Measurements from ENCODE around the gene ADH4.

GRCh38 chr4:99166544-99166943, 22.4 kb upstream of the ADH4 start:
- TF ChIP-seq CTCF (IDR thresholded peaks at IDR 0.05): no peak
- no peak for TF ChIP-seq POLR2A (IDR thresholded peaks at IDR 0.05)
